HepG2 (cell line): ENCODE data around the gene HOXA5. TPM values are rescaled to one million over a fixed set of nuclear protein-coding genes. Genes with fewer than 3 reads are reported as not detected.
A peak's percentile ranks its signal among the peaks of the same experiment; 100 is the strongest.

Experiments
- CBX2 ChIP-seq, 2 experiments: fragments of 200-600 bp in 1 of 2; sonication (generic); formaldehyde crosslinking in 1 of 2; IDR thresholded peaks; 2 replicates each; pipeline versions ENCODE4 v1.7.0 to v1.8.1; 2018 to 2022; ENCODE audit warnings: low read depth in 2 of 2, low read length in 1 of 2, mild to moderate bottlenecking in 1 of 2, missing genetic modification reagents in 1 of 2
- CHCHD3 ChIP-seq: sonication (generic); formaldehyde crosslinking; IDR thresholded peaks from 2 replicates; pipeline ENCODE4 v1.8.0; 2022; ENCODE audit warnings: mild to moderate bottlenecking, missing genetic modification reagents, moderate library complexity
- FOSL2 ChIP-seq: sonication (generic); formaldehyde crosslinking; IDR thresholded peaks from 2 replicates; pipeline ENCODE4 v1.4.0; 2020; ENCODE audit warnings: missing genetic modification reagents
- HIVEP1 ChIP-seq: sonication (generic); formaldehyde crosslinking; IDR thresholded peaks from 2 replicates; pipeline ENCODE4 v1.4.0; 2020; ENCODE audit warnings: mild to moderate bottlenecking, missing genetic modification reagents
- JARID2 ChIP-seq: sonication (generic); formaldehyde crosslinking; IDR thresholded peaks from 2 replicates; pipeline ENCODE4 v1.8.1; 2023; ENCODE audit warnings: missing genetic modification reagents, inconsistent platforms; ENCODE audit not compliant: insufficient replicate concordance
- JUNB ChIP-seq: sonication (generic); formaldehyde crosslinking; IDR thresholded peaks from 2 replicates; pipeline ENCODE4 v1.8.0; 2022; ENCODE audit warnings: missing genetic modification reagents, mild to moderate bottlenecking, borderline replicate concordance
- KDM6A ChIP-seq: IDR thresholded peaks from 2 replicates; pipeline ENCODE4 v1.6.1; 2016; ENCODE audit warnings: low read depth
- KLF6 ChIP-seq: IDR thresholded peaks from 2 replicates; pipeline ENCODE4 v1.8.0; 2016; ENCODE audit warnings: missing biosample characterization, missing genetic modification reagents
- NCOA2 ChIP-seq: sonication (generic); formaldehyde crosslinking; IDR thresholded peaks from 2 replicates; pipeline ENCODE4 v1.8.0; 2022; ENCODE audit warnings: inconsistent platforms
- PHF5A ChIP-seq: IDR thresholded peaks from one replicate; pipeline ENCODE4 v1.6.1; 2018; ENCODE audit warnings: low read depth, missing genetic modification reagents; ENCODE audit not compliant: unreplicated experiment
- SIN3A ChIP-seq: IDR thresholded peaks from 2 replicates; pipeline ENCODE4 v1.6.1; 2011; ENCODE audit warnings: low read depth, mild to moderate bottlenecking, control low read depth, low read length, borderline replicate concordance
- TEAD3 ChIP-seq: optimal IDR thresholded peaks from 2 replicates; pipeline ENCODE3; 2016; ENCODE audit warnings: borderline replicate concordance
- THAP7 ChIP-seq: sonication (generic); formaldehyde crosslinking; IDR thresholded peaks from 2 replicates; pipeline ENCODE4 v1.8.1; 2023; ENCODE audit warnings: mild to moderate bottlenecking, missing genetic modification reagents
- TOPORS ChIP-seq: sonication (generic); formaldehyde crosslinking; IDR thresholded peaks from 2 replicates; pipeline ENCODE4 v1.8.0; 2023; ENCODE audit warnings: mild to moderate bottlenecking, missing genetic modification reagents
- XRCC5 ChIP-seq: fragments of 200-400 bp; formaldehyde crosslinking; optimal IDR thresholded peaks from 2 replicates; pipeline ENCODE3; 2017; ENCODE audit warnings: mild to moderate bottlenecking, low read length
- ZFP1 ChIP-seq: IDR thresholded peaks from 2 replicates; pipeline ENCODE4 v1.6.1; 2016
- ZNF33A ChIP-seq: sonication (generic); formaldehyde crosslinking; IDR thresholded peaks from 2 replicates; pipeline ENCODE4 v1.5.1; 2020; ENCODE audit warnings: missing genetic modification reagents, mild to moderate bottlenecking, moderate library complexity, borderline replicate concordance
- ZNF354B ChIP-seq: sonication (generic); formaldehyde crosslinking; IDR thresholded peaks from 2 replicates; pipeline ENCODE4 v1.8.0; 2022; ENCODE audit warnings: mild to moderate bottlenecking, missing genetic modification reagents
- ZNF530 ChIP-seq: sonication (generic); formaldehyde crosslinking; IDR thresholded peaks from 2 replicates; pipeline ENCODE4 v1.5.0; 2020; ENCODE audit warnings: low read depth, mild to moderate bottlenecking, missing genetic modification reagents
- ZNF652 ChIP-seq: IDR thresholded peaks from 2 replicates; pipeline ENCODE4 v1.6.1; 2016; ENCODE audit warnings: low read depth, borderline replicate concordance
- ZSCAN31 ChIP-seq: sonication (generic); formaldehyde crosslinking; IDR thresholded peaks from 2 replicates; pipeline ENCODE4 v1.5.0; 2020; ENCODE audit warnings: low read depth, mild to moderate bottlenecking, missing genetic modification reagents
- polyA plus RNA-seq, 8 experiments: library from polyadenylated mRNA; depleted of rRNA in 3 of 8; stranded (reverse) in 7 of 8; unstranded in 1 of 8; fragments of >200 nt; fragmentation: Illumina TruSeq in 4 of 8; extraction: Trizol in 4 of 8; gene quantifications; 2 replicates each; pipeline versions ENCODE4 v1.2.1 to v1.2.3, GENCODE V29; 2011 to 2016; ENCODE audit warnings: low read depth in 4 of 8, missing spikeins in 1 of 8, mixed read lengths in 1 of 8; ENCODE audit not compliant: insufficient read depth in 1 of 8
- total RNA-seq, 5 experiments: library from RNA; depleted of rRNA; stranded (reverse); fragments of >200 nt; fragmentation: Illumina TruSeq; extraction: Trizol; gene quantifications; 2 replicates each; pipeline ENCODE4 v1.2.3, GENCODE V29; 2016; ENCODE audit warnings: low read depth in 1 of 5
- TF ChIP-seq, protein P1 (sequence below): sonication (generic); formaldehyde crosslinking; IDR thresholded peaks from 2 replicates; pipeline ENCODE4 v1.5.0; 2020; ENCODE audit warnings: mild to moderate bottlenecking, missing genetic modification reagents
- TF ChIP-seq, protein P2 (sequence below): sonication (generic); formaldehyde crosslinking; conservative IDR thresholded peaks from 2 replicates; pipeline ENCODE4 v1.4.0; 2020; ENCODE audit warnings: missing genetic modification reagents
- TF ChIP-seq, protein P3 (sequence below): sonication (generic); formaldehyde crosslinking; IDR thresholded peaks from 2 replicates; pipeline ENCODE4 v1.8.0; 2022; ENCODE audit warnings: mild to moderate bottlenecking, missing genetic modification reagents; ENCODE audit not compliant: insufficient replicate concordance

Gene HOXA5
- total and polyA plus RNA-seq, 2 of the 13 experiments (the other 11 are each of a cell fraction or from before 2014, with no cell fraction given): 3.2 to 3.6 TPM

GRCh38 chr7:27130540-27131389, 12.7 kb downstream of the HOXA5 start, which contains the start of gene HOXA4 (continued):
- peak; percentile 66 for TF ChIP-seq ZSCAN31 (CRISPR knock-in tag)
- TF ChIP-seq CBX2 (IDR thresholded peaks at IDR 0.05; ENCODE audit: low read depth, low read length): no peak
- no peak for TF ChIP-seq CBX2 (CRISPR knock-in tag; IDR thresholded peaks at IDR 0.05; ENCODE audit: low read depth)
- no peak for TF ChIP-seq PHF5A (CRISPR knock-in tag)
- no peak for TF ChIP-seq XRCC5
- no peak for TF ChIP-seq THAP7 (CRISPR knock-in tag)
- TF ChIP-seq JUNB (CRISPR knock-in tag): no peak; the same call in 1 of the 2 replicates
- peak; percentile 70 for TF ChIP-seq TEAD3
- no peak for TF ChIP-seq SIN3A
- TF ChIP-seq HIVEP1 (CRISPR knock-in tag): peak; percentile 69; the same call in 1 of the 2 replicates
- no peak for TF ChIP-seq ZNF33A (CRISPR knock-in tag)
- TF ChIP-seq, protein P1, sequence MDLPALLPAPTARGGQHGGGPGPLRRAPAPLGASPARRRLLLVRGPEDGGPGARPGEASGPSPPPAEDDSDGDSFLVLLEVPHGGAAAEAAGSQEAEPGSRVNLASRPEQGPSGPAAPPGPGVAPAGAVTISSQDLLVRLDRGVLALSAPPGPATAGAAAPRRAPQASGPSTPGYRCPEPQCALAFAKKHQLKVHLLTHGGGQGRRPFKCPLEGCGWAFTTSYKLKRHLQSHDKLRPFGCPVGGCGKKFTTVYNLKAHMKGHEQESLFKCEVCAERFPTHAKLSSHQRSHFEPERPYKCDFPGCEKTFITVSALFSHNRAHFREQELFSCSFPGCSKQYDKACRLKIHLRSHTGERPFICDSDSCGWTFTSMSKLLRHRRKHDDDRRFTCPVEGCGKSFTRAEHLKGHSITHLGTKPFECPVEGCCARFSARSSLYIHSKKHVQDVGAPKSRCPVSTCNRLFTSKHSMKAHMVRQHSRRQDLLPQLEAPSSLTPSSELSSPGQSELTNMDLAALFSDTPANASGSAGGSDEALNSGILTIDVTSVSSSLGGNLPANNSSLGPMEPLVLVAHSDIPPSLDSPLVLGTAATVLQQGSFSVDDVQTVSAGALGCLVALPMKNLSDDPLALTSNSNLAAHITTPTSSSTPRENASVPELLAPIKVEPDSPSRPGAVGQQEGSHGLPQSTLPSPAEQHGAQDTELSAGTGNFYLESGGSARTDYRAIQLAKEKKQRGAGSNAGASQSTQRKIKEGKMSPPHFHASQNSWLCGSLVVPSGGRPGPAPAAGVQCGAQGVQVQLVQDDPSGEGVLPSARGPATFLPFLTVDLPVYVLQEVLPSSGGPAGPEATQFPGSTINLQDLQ (CRISPR knock-in tag): no peak
- TF ChIP-seq, protein P2, sequence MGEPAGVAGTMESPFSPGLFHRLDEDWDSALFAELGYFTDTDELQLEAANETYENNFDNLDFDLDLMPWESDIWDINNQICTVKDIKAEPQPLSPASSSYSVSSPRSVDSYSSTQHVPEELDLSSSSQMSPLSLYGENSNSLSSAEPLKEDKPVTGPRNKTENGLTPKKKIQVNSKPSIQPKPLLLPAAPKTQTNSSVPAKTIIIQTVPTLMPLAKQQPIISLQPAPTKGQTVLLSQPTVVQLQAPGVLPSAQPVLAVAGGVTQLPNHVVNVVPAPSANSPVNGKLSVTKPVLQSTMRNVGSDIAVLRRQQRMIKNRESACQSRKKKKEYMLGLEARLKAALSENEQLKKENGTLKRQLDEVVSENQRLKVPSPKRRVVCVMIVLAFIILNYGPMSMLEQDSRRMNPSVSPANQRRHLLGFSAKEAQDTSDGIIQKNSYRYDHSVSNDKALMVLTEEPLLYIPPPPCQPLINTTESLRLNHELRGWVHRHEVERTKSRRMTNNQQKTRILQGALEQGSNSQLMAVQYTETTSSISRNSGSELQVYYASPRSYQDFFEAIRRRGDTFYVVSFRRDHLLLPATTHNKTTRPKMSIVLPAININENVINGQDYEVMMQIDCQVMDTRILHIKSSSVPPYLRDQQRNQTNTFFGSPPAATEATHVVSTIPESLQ (CRISPR knock-in tag): no peak
- TF ChIP-seq ZFP1 (CRISPR knock-in tag): no peak
- TF ChIP-seq KDM6A: no peak
- no peak; the same call in 1 of the 2 replicates for TF ChIP-seq KLF6 (CRISPR knock-in tag)
- TF ChIP-seq FOSL2 (CRISPR knock-in tag): no peak
- TF ChIP-seq NCOA2 (CRISPR knock-in tag): no peak
- no peak for TF ChIP-seq CHCHD3 (CRISPR knock-in tag)
- TF ChIP-seq ZNF530 (CRISPR knock-in tag): no peak
- no peak for TF ChIP-seq JARID2 (CRISPR knock-in tag)
- no peak for TF ChIP-seq ZNF354B
- no peak for TF ChIP-seq ZNF652 (CRISPR knock-in tag)
- TF ChIP-seq, protein P3, sequence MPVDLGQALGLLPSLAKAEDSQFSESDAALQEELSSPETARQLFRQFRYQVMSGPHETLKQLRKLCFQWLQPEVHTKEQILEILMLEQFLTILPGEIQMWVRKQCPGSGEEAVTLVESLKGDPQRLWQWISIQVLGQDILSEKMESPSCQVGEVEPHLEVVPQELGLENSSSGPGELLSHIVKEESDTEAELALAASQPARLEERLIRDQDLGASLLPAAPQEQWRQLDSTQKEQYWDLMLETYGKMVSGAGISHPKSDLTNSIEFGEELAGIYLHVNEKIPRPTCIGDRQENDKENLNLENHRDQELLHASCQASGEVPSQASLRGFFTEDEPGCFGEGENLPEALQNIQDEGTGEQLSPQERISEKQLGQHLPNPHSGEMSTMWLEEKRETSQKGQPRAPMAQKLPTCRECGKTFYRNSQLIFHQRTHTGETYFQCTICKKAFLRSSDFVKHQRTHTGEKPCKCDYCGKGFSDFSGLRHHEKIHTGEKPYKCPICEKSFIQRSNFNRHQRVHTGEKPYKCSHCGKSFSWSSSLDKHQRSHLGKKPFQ (CRISPR knock-in tag): no peak
- peak; percentile 16; the same call in 1 of the 2 replicates for TF ChIP-seq TOPORS (CRISPR knock-in tag)
